Daoy (cell line): Measurements from ENCODE around the gene ADCY2. TPM values are rescaled to one million over a fixed set of nuclear protein-coding genes. Genes with fewer than 3 reads are reported as not detected.

Experiments used
- DNase-seq: peaks from one replicate; pipeline ENCODE4 v3.0.0-alpha.2; 2015; ENCODE audit warnings: low read depth
- total RNA-seq: library from RNA; depleted of rRNA; stranded (reverse); fragments of >200 nt; shearing (Covaris generic); gene quantifications from 2 replicates; pipeline ENCODE4 v1.2.3, GENCODE V29; 2014

ADCY2 gene
- total RNA-seq, 1 experiment from 2014 or later = 0.86 TPM

DNA sequence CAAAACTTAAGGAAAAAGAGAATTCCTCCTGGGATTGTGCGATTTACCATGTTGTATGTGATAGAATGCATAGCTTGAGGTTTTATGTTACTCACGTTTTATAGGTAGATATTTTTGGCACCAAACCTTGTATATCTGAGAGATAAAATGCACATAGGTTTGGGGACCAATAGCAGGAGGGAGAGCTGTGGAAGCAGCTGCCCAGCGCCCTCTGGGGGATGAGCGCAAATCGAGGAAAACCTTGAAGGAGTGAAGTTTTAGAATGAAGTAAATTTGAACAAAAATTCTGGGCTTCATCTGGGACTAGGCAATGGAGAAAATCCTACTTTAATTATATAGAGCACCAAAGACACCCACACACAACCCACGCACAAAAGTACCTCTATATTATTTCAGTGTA, 197.0 kb downstream of the ADCY2 start:
- DNase-seq = peak; percentile 43

- peak; percentile 62 for DNase-seq
Observed at GRCh38 chr5:7597059-7597642, 201.2 kb downstream of the ADCY2 start.

GRCh38 chr5:7606840-7607465, 211.0 kb downstream of the ADCY2 start:
- DNase-seq = peak; percentile 11

DNA sequence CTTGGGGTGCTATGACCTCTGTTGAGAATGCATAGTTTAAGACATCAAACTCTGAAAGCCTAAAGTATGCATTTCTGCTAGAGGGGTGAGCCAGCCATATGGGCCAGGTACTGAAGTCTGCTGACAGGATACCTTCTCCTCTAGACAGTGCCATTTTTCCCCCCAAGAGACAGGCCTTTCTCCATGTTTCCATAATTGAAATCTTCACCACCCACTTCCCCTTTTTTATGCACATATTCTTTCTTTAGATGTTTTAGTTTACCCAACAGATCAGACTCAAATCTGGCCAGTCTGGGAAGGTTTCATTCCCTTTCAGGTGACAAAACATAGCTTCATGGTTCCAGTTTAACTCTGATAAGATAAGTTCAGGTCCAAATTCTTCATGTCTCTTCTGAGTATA, 212.8 kb downstream of the ADCY2 start:
- DNase-seq = no peak

DNA sequence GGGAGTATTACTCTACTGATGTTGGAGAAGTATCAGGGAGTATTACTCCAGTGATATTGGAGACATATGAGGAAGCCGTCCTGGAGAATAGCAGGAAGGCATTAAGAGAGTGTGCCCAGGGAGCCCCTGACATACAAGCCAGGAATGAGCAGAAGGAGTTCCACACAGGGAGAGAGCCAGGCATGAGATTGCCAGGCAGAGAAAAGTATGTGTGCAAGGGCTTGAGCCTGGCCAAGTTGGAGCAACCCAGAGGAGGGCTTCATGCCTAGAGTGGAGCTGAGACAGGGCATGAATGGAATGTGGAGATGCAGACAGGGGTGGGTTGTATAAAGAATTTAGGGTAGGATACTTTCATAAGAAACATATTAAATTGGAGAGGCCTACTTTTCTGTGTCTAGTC, 213.8 kb downstream of the ADCY2 start:
- DNase-seq = no peak

GRCh38 chr5:7610531-7611177, 214.7 kb downstream of the ADCY2 start:
- no peak for DNase-seq

DNA sequence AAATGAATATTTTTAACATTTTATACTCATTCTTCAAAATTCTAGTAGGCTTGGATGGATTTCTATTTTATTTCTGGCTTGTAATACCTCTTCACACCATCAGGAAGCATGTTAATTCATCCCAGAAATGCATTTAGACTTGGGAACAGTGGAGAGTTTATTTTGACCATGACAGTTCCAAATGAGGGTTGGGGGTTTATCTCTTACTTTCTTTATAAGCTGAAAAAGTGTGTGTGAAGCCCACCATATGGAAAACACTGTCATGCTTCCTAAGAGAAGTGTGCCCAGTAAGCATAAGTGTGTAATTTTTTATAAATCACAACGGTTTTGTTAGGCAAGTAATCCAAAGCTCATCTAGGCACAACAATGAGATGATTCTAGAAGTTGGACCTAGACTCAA, 215.6 kb downstream of the ADCY2 start:
- no peak for DNase-seq

GRCh38 chr5:7615566-7616061, 219.7 kb downstream of the ADCY2 start:
- no peak for DNase-seq

- DNase-seq = no peak
Observed at GRCh38 chr5:7616897-7617296, 221.0 kb downstream of the ADCY2 start.

GRCh38 chr5:7622498-7622897, 226.6 kb downstream of the ADCY2 start:
- DNase-seq = no peak

- DNase-seq = no peak
Observed at GRCh38 chr5:7625740-7626139, 229.8 kb downstream of the ADCY2 start.

DNA sequence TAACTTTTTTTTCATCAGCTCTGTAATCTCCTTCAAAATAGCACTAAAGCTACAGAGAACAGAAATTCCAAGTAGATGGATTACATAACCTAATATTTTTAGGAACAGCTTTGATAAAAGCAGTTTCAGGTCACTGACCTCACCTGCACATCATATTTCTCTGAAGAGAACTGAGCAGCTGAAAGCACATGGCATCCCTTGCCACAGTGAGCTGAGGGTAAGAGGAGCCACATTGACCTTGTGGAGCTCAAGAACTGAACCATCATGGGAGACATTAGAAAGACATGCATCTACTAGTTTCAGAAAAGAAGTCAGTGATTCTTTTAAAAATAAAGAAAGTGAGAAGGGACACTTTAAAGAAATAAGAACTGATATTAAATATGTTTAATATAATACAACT, 232.3 kb downstream of the ADCY2 start:
- DNase-seq = no peak

DNA sequence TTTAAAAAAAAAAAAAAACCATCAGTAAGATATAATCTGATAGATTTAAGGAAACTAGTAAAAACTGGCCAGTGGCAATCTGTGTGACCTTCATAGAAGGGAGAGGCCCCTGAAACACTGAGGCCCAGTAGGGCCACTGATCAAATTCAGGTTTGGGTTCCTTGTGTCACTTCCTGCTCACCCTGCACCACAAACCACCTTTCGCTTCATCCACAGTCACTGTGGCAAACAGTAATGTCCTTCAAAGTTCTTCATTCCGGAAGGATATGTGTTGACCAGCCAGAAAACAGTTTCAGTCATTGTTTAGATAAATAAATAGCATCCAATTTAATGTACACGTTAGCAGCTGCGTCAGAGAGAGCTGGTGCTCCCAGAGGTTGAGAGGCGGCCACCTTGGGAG, 232.9 kb downstream of the ADCY2 start:
- DNase-seq = no peak

GRCh38 chr5:7629561-7629960, 233.6 kb downstream of the ADCY2 start:
- no peak for DNase-seq

GRCh38 chr5:7634837-7635236, 238.9 kb downstream of the ADCY2 start:
- no peak for DNase-seq

DNA sequence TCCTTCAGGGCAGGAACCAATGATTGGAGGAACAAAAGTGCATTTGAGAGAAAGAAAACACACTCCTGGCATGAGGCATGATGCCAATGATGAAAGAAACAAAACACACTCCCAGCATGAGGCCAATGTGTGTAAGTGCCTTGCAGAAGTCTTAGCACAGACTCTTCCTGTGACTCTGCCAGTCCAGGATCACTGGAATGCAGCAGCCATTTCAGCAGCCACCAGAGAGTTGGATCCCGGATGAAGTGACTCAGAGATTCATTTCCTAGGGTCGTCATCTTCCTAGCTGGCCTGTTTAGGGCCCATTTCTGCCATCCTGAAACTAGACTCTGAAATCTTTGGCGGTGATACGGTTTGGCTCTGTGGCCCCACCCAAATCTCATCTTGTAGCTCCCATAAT, 242.5 kb downstream of the ADCY2 start:
- peak; percentile 87 for DNase-seq

DNA sequence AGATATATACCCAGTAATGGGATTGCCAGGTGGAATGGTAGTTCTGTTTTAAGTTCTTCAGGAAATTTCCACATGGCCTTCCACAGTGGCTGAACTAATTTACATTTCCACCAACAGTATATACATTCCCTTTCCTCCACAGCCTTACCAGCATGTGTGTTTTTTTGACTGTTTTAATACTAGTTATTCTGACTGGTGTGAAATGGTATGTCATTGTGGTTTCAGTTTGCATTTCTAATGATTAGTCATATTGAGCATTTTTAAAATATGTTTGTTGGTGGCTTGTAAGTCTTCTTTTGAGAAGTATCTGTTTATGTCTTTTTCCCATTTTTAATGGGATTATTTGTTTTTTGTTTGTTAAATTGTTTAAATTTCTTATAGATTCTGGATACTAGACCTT, 246.1 kb downstream of the ADCY2 start:
- no peak for DNase-seq

GRCh38 chr5:7644723-7645122, 248.8 kb downstream of the ADCY2 start:
- DNase-seq = no peak

DNA sequence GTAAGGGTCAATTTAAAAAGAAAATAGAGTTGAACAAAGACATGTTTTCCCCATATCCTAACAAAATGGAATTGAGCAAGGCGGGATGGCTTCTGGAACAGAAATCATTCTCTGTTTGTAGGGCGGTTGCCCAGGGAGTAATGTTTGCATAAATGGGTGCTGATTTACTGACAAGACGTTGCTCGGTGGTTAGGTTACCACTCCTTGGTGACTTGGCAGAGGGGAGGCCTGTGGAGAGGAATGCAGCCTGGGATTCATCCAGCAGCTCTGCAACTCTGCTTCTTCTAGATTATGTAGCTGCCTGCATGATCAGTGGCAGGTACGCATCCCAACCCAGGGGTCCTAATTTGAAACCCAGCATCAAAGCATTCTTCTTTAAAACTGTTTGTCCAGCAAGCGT, 254.8 kb downstream of the ADCY2 start:
- DNase-seq = peak; percentile 67

- no peak for DNase-seq
Observed at GRCh38 chr5:7653046-7653445, 257.1 kb downstream of the ADCY2 start.

DNA sequence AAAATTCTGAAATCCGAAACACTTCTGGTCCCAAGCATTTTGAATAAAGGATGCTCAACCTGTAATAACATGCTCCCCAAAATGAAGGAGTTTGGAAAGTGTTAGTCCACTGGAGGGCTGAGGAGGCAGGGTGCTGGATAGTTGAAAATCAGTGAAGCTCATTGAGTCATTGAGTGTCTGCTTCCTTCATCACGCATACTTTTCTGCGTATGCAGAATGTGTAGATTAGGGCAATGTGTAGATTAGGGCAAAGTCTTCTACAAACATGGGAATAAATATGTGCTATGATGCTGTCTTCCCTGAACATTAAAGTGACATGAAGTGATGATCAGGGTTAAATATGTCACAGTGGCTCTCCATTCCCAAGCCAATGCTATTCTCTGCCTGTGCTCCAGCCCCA, 261.2 kb downstream of the ADCY2 start:
- no peak for DNase-seq

DNA sequence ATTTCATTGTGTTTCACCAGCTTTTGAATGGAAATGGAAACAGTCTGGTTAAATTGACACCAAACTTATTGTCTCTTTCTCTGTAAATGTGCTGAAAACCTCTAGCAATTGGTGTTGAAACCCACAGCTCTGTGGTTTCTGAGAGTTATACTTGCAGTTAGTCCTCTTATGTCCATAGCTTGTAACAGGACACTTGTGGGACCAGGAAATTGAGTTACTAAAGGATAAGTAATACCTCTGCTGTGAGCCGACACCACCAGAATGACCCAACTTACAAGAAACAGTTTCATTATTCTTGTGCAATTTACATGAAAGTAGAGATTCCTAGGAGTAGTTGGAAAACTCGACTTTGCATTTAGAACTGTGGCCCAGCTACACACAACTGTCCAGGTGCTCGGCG, 263.5 kb downstream of the ADCY2 start:
- peak; percentile 46 for DNase-seq

DNA sequence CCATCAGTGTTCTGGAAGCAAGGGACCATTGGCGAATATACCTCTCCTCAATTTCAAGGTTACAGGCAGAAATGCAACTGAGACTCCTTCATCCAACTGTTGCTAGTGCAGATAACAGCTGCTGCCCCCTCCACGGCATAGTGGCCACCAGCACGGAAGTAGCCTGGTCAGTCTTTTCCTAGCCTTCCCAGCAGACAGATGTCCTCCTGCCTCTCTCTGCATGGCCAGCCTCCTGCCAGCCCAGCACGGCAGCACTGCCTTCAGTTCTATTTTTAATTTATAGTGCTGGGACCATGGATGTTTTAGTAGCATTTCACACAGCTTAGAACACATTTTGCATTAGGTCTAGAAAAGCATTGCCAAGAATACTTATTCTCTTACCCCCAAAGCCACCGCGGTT, 266.4 kb downstream of the ADCY2 start:
- no peak for DNase-seq
